Measurements from ENCODE around the gene GALNT9. TPM values are rescaled to one million over a fixed set of nuclear protein-coding genes. Genes with fewer than 3 reads are reported as not detected.
"Not testable (repeated sequence)": the region's sequence is repeated elsewhere in the genome, so short reads cannot be mapped to it uniquely, and the experiment has no call there.

GALNT9 gene
- total RNA-seq, 1 donor from 2014 or later, result not detected

GRCh38 chr12:132222808-132223173 lies 106.6 kb downstream of the GALNT9 start:
- H3K27me3 Mint-ChIP-seq (ENCODE audit: low read depth), result no peaks in the 10 kb centered on the region
- peaks cover 5% of the 10 kb centered on the region for H3K4me1 Mint-ChIP-seq (ENCODE audit: low read depth)
- H3K9me3 Mint-ChIP-seq, result no peaks in the 10 kb centered on the region
- no peak for DNase-seq (ENCODE audit: low spot score)
- no peaks in the 10 kb centered on the region for H3K36me3 Mint-ChIP-seq (ENCODE audit: low read depth)
- intact Hi-C loops (cut with micrococcal nuclease), result no loop called here
- no peak overlapping the region for H3K27ac Mint-ChIP-seq
- no peak overlapping the region for H3K4me3 Mint-ChIP-seq (ENCODE audit: low read depth)

GRCh38 chr12:132222096-132222807 lies 107.1 kb downstream of the GALNT9 start:
- H3K27ac Mint-ChIP-seq, result peak overlapping the region; percentile 9
- intact Hi-C loops (cut with micrococcal nuclease), result no loop called here
- H3K4me3 Mint-ChIP-seq (ENCODE audit: low read depth), result no peak overlapping the region

GRCh38 chr12:132219761-132220160 lies 109.6 kb downstream of the GALNT9 start:
- not testable (repeated sequence) for H3K27ac Mint-ChIP-seq; H3K27me3 Mint-ChIP-seq (ENCODE audit: low read depth); DNase-seq (ENCODE audit: low spot score); H3K4me3 Mint-ChIP-seq (ENCODE audit: low read depth); H3K36me3 Mint-ChIP-seq (ENCODE audit: low read depth); H3K9me3 Mint-ChIP-seq; H3K4me1 Mint-ChIP-seq (ENCODE audit: low read depth)
- intact Hi-C loops (cut with micrococcal nuclease), result loop anchor here (1.0 kb wide), 1 partner anchor 65 kb away; no protein-coding TSS in a partner anchor

More at GRCh38 chr12:132222096-132222807, 107.1 kb downstream of the GALNT9 start:
- Mint-ChIP-seq H3K9me3 (no peaks in the 10 kb centered on the region), H3K4me1 (ENCODE audit: low read depth) (peaks cover 5% of the 10 kb centered on the region), H3K27me3 (ENCODE audit: low read depth) (no peaks in the 10 kb centered on the region), H3K36me3 (ENCODE audit: low read depth) (no peaks in the 10 kb centered on the region)
- DNase-seq (ENCODE audit: low spot score), result peak; percentile 33

GRCh38 chr12:132219323-132219722 lies 110.1 kb downstream of the GALNT9 start:
- Mint-ChIP-seq H3K4me1 (ENCODE audit: low read depth) (peaks cover 5% of the 10 kb centered on the region), H3K36me3 (ENCODE audit: low read depth) (no peaks in the 10 kb centered on the region), H3K27ac (no peak overlapping the region), H3K9me3 (no peaks in the 10 kb centered on the region), H3K4me3 (ENCODE audit: low read depth) (no peak overlapping the region), H3K27me3 (ENCODE audit: low read depth) (no peaks in the 10 kb centered on the region)
- DNase-seq (ENCODE audit: low spot score), result no peak
- intact Hi-C loops (cut with micrococcal nuclease), result loop anchor here (1.0 kb wide), 1 partner anchor 65 kb away; no protein-coding TSS in a partner anchor

- H3K27ac Mint-ChIP-seq, result no peak overlapping the region
- H3K27me3 Mint-ChIP-seq (ENCODE audit: low read depth), result no peaks in the 10 kb centered on the region
- intact Hi-C loops (cut with micrococcal nuclease), result loop anchor here (1.0 kb wide), 1 partner anchor 65 kb away; no protein-coding TSS in a partner anchor
- peak; percentile 17 for DNase-seq (ENCODE audit: low spot score)
- H3K4me1 Mint-ChIP-seq (ENCODE audit: low read depth), result peaks cover 5% of the 10 kb centered on the region
- no peaks in the 10 kb centered on the region for H3K36me3 Mint-ChIP-seq (ENCODE audit: low read depth)
- H3K4me3 Mint-ChIP-seq (ENCODE audit: low read depth), result no peak overlapping the region
- no peaks in the 10 kb centered on the region for H3K9me3 Mint-ChIP-seq
Measured at GRCh38 chr12:132218915-132219314, 110.5 kb downstream of the GALNT9 start.

GRCh38 chr12:132218527-132218875 lies 110.9 kb downstream of the GALNT9 start:
- H3K9me3 Mint-ChIP-seq, result no peaks in the 10 kb centered on the region
- intact Hi-C loops (cut with micrococcal nuclease), result no loop called here
- H3K27me3 Mint-ChIP-seq (ENCODE audit: low read depth), result no peaks in the 10 kb centered on the region
- no peaks in the 10 kb centered on the region for H3K36me3 Mint-ChIP-seq (ENCODE audit: low read depth)
- no peak overlapping the region for H3K4me3 Mint-ChIP-seq (ENCODE audit: low read depth)
- H3K27ac Mint-ChIP-seq, result no peak overlapping the region
- peaks cover 5% of the 10 kb centered on the region for H3K4me1 Mint-ChIP-seq (ENCODE audit: low read depth)
- DNase-seq (ENCODE audit: low spot score), result no peak

- Mint-ChIP-seq H3K36me3 (ENCODE audit: low read depth) (no peaks in the 10 kb centered on the region), H3K27ac (no peak overlapping the region), H3K9me3 (no peaks in the 10 kb centered on the region), H3K27me3 (ENCODE audit: low read depth) (no peaks in the 10 kb centered on the region), H3K4me3 (ENCODE audit: low read depth) (no peak overlapping the region), H3K4me1 (ENCODE audit: low read depth) (peaks cover 5% of the 10 kb centered on the region)
- intact Hi-C loops (cut with micrococcal nuclease), result no loop called here
- no peak for DNase-seq (ENCODE audit: low spot score)
Measured at GRCh38 chr12:132217800-132218526, 111.4 kb downstream of the GALNT9 start.

- H3K36me3 Mint-ChIP-seq (ENCODE audit: low read depth), result no peaks in the 10 kb centered on the region
- no peak overlapping the region for H3K27ac Mint-ChIP-seq
- no peak overlapping the region for H3K4me3 Mint-ChIP-seq (ENCODE audit: low read depth)
- DNase-seq (ENCODE audit: low spot score), result no peak
- intact Hi-C loops (cut with micrococcal nuclease), result no loop called here
- H3K4me1 Mint-ChIP-seq (ENCODE audit: low read depth), result peaks cover 2% of the 10 kb centered on the region
- H3K27me3 Mint-ChIP-seq (ENCODE audit: low read depth), result no peaks in the 10 kb centered on the region
- no peaks in the 10 kb centered on the region for H3K9me3 Mint-ChIP-seq
Measured at GRCh38 chr12:132217371-132217770, 112.0 kb downstream of the GALNT9 start.

- no peaks in the 10 kb centered on the region for H3K9me3 Mint-ChIP-seq
Measured at GRCh38 chr12:132216354-132216987, 112.9 kb downstream of the GALNT9 start.

GRCh38 chr12:132215299-132215989 lies 113.9 kb downstream of the GALNT9 start:
- intact Hi-C loops (cut with micrococcal nuclease), result no loop called here
- Mint-ChIP-seq H3K4me1 (ENCODE audit: low read depth) (no peaks in the 10 kb centered on the region), H3K27ac (no peak overlapping the region), H3K9me3 (no peaks in the 10 kb centered on the region), H3K36me3 (ENCODE audit: low read depth) (no peaks in the 10 kb centered on the region), H3K27me3 (ENCODE audit: low read depth) (no peaks in the 10 kb centered on the region), H3K4me3 (ENCODE audit: low read depth) (no peak overlapping the region)
- no peak for DNase-seq (ENCODE audit: low spot score)

More at GRCh38 chr12:132216354-132216987, 112.9 kb downstream of the GALNT9 start:
- H3K27ac Mint-ChIP-seq, result no peak overlapping the region
- intact Hi-C loops (cut with micrococcal nuclease), result no loop called here
- DNase-seq (ENCODE audit: low spot score), result no peak
- no peak overlapping the region for H3K4me3 Mint-ChIP-seq (ENCODE audit: low read depth)
- no peaks in the 10 kb centered on the region for H3K36me3 Mint-ChIP-seq (ENCODE audit: low read depth)
- no peaks in the 10 kb centered on the region for H3K27me3 Mint-ChIP-seq (ENCODE audit: low read depth)
- H3K4me1 Mint-ChIP-seq (ENCODE audit: low read depth), result no peaks in the 10 kb centered on the region

GRCh38 chr12:132214891-132215290 lies 114.5 kb downstream of the GALNT9 start:
- H3K36me3 Mint-ChIP-seq (ENCODE audit: low read depth), result no peaks in the 10 kb centered on the region
- H3K4me3 Mint-ChIP-seq (ENCODE audit: low read depth), result no peak overlapping the region
- no peaks in the 10 kb centered on the region for H3K4me1 Mint-ChIP-seq (ENCODE audit: low read depth)
- intact Hi-C loops (cut with micrococcal nuclease), result no loop called here
- no peaks in the 10 kb centered on the region for H3K27me3 Mint-ChIP-seq (ENCODE audit: low read depth)
- H3K27ac Mint-ChIP-seq, result no peak overlapping the region
- no peak for DNase-seq (ENCODE audit: low spot score)
- H3K9me3 Mint-ChIP-seq, result no peaks in the 10 kb centered on the region

GRCh38 chr12:132214161-132214476 lies 115.3 kb downstream of the GALNT9 start:
- Mint-ChIP-seq H3K27me3 (ENCODE audit: low read depth) (no peaks in the 10 kb centered on the region), H3K27ac (no peak overlapping the region), H3K36me3 (ENCODE audit: low read depth) (no peaks in the 10 kb centered on the region), H3K9me3 (no peaks in the 10 kb centered on the region), H3K4me1 (ENCODE audit: low read depth) (no peaks in the 10 kb centered on the region), H3K4me3 (ENCODE audit: low read depth) (no peak overlapping the region)
- intact Hi-C loops (cut with micrococcal nuclease), result no loop called here
- no peak for DNase-seq (ENCODE audit: low spot score)
